Endothelial cell of umbilical vein (primary cell): ENCODE results near the gene MAP6.

Experiments used
- CTCF ChIP-seq, 2 donors: IDR thresholded peaks; 1 replicate in 1 of 2; 2 replicates in 1 of 2; pipeline ENCODE4 v1.5.1; 2011; ENCODE audit warnings: low read length in 2 of 2, mild to moderate bottlenecking in 2 of 2, moderate library complexity in 2 of 2, control low read depth in 1 of 2, inconsistent platforms in 1 of 2, low read depth in 1 of 2; ENCODE audit not compliant: insufficient read depth in 1 of 2; ENCODE audit errors: extremely low read depth in 1 of 2
- EZH2 ChIP-seq: IDR thresholded peaks from 2 replicates; pipeline ENCODE4 v1.6.1; 2012; ENCODE audit warnings: borderline replicate concordance, low read depth, mild to moderate bottlenecking, moderate library complexity, low read length, inconsistent platforms; ENCODE audit not compliant: severe bottlenecking
- FOS ChIP-seq: IDR thresholded peaks from 2 replicates; pipeline ENCODE4 v1.6.1; 2011; ENCODE audit warnings: mild to moderate bottlenecking, low read length, moderate library complexity, borderline replicate concordance; ENCODE audit not compliant: insufficient read depth
- GATA2 ChIP-seq: IDR thresholded peaks from 2 replicates; pipeline ENCODE4 v1.7.0; 2011; ENCODE audit warnings: low read depth, mild to moderate bottlenecking, moderate library complexity, mixed read lengths, low read length; ENCODE audit not compliant: insufficient read length, insufficient read depth
- JUN ChIP-seq: IDR thresholded peaks from 2 replicates; pipeline ENCODE4 v1.6.1; 2011; ENCODE audit warnings: borderline replicate concordance, low read depth; ENCODE audit not compliant: insufficient read length, insufficient read depth
- POLR2A ChIP-seq: IDR thresholded peaks from 2 replicates; pipeline ENCODE4 v1.6.1; 2012; ENCODE audit warnings: low read depth, mild to moderate bottlenecking, control low read depth, low read length
- POLR2AphosphoS5 ChIP-seq: IDR thresholded peaks from 2 replicates; pipeline ENCODE4 v1.6.1; 2012; ENCODE audit warnings: low read depth, mild to moderate bottlenecking, control low read depth, low read length, moderate library complexity; ENCODE audit not compliant: insufficient read depth
- TF ChIP-seq, protein P1 (sequence below): IDR thresholded peaks from 2 replicates; pipeline ENCODE4 v1.6.1; 2011; ENCODE audit not compliant: insufficient read depth, insufficient read length

- TF ChIP-seq POLR2A (no peak), CTCF (IDR thresholded peaks at IDR 0.05; ENCODE audit: extremely low read depth in 1 of 2, insufficient read depth in 1 of 2, low read depth in 1 of 2, low read length in 2 of 2) (no peak), JUN (no peak), EZH2 (no peak), POLR2AphosphoS5 (no peak), GATA2 (no peak), FOS (no peak)
- TF ChIP-seq, protein P1, sequence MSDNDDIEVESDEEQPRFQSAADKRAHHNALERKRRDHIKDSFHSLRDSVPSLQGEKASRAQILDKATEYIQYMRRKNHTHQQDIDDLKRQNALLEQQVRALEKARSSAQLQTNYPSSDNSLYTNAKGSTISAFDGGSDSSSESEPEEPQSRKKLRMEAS = no peak
These were observed 62.7 kb downstream of the MAP6 start for GRCh38 chr11:75606099-75606498.
